PC-9 (cell line): ENCODE results near the gene MSI2. TPM values are rescaled to one million over a fixed set of nuclear protein-coding genes. Genes with fewer than 3 reads are reported as not detected.

Source experiments
- BruUV-seq: library from RNA; stranded (reverse); fragments of 400-500 nt; replicated peaks from 2 replicates; lab custom pipeline; 2021; lab: Mats Ljungman, UMichigan
- CTCF ChIA-PET: fragments of 300-600 bp; sonication (Branson Sonifier 250); formaldehyde crosslinking; loops from one replicate; lab custom pipeline; 2022; ENCODE audit warnings: antibody characterized with exemption; lab: Charles Lee
- POLR2A ChIA-PET: fragments of 300-600 bp; sonication (Branson Sonifier 250); formaldehyde crosslinking; loops from one replicate; lab custom pipeline; 2022; ENCODE audit warnings: antibody characterized with exemption; ENCODE audit not compliant: unreplicated experiment; lab: Charles Lee
- DNase-seq, 2 experiments: peaks; one replicate each; pipeline versions ENCODE4 v3.0.0 to v3.0.0-alpha.2; 2015 to 2022; ENCODE audit warnings: mixed read lengths in 1 of 2
- H2AFZ ChIP-seq: fragments of 200-600 bp; sonication (generic); 2 replicates; pipeline ENCODE4 v1.8.1; 2017; ENCODE audit warnings: antibody characterized with exemption
- H3F3A ChIP-seq: fragments of 200-600 bp; sonication (generic); 2 replicates; pipeline ENCODE4 v1.8.1; 2017; ENCODE audit warnings: antibody characterized with exemption, mild to moderate bottlenecking, low read depth; ENCODE audit not compliant: insufficient read depth
- H3K27ac ChIP-seq: fragments of 200-600 bp; sonication (generic); 2 replicates; pipeline ENCODE4 v1.6.1; 2016; ENCODE audit warnings: mixed run types
- H3K27me3 ChIP-seq: fragments of 200-600 bp; sonication (generic); 2 replicates; pipeline ENCODE4 v1.6.1; 2016; ENCODE audit warnings: low read depth, mixed run types; ENCODE audit not compliant: insufficient read depth
- H3K36me3 ChIP-seq: fragments of 200-600 bp; sonication (generic); 2 replicates; pipeline ENCODE4 v1.6.1; 2016; ENCODE audit warnings: low read depth, mixed run types
- H3K4me1 ChIP-seq: fragments of 200-600 bp; sonication (generic); replicated peaks from 2 replicates; pipeline ENCODE4 v1.6.1; 2016; ENCODE audit warnings: mixed run types; ENCODE audit not compliant: insufficient read depth
- H3K4me2 ChIP-seq: fragments of 200-600 bp; sonication (generic); 2 replicates; pipeline ENCODE4 v1.6.1; 2017; ENCODE audit warnings: mixed run types
- H3K4me3 ChIP-seq: fragments of 200-600 bp; sonication (generic); 2 replicates; pipeline ENCODE4 v1.6.1; 2016; ENCODE audit warnings: mixed run types
- H3K79me2 ChIP-seq: fragments of 200-600 bp; sonication (generic); 2 replicates; pipeline ENCODE4 v1.6.1; 2017; ENCODE audit warnings: low read depth, mixed run types
- H3K9me2 ChIP-seq: fragments of 200-600 bp; sonication (generic); 2 replicates; pipeline ENCODE4 v1.8.1; 2017; ENCODE audit warnings: mild to moderate bottlenecking; ENCODE audit not compliant: insufficient read depth
- H3K9me3 ChIP-seq: fragments of 200-600 bp; sonication (generic); 2 replicates; pipeline ENCODE4 v1.8.1; 2016; ENCODE audit warnings: low read depth; ENCODE audit not compliant: insufficient read depth
- H4K20me1 ChIP-seq: fragments of 200-600 bp; sonication (generic); 2 replicates; pipeline ENCODE4 v1.8.1; 2017; ENCODE audit not compliant: insufficient read depth
- EZH2 ChIP-seq: fragments of 200-600 bp; sonication (generic); IDR thresholded peaks from 2 replicates; pipeline ENCODE4 v1.8.0; 2017; ENCODE audit warnings: antibody characterized with exemption, low read depth
- intact Hi-C: fragments of 100-400 bp; cut with micrococcal nuclease; formaldehyde crosslinking; loops from one replicate; pipeline ENCODE4 v1.10.0; 2022; ENCODE audit not compliant: unreplicated experiment
- total RNA-seq: library from RNA; stranded (reverse); gene quantifications from 2 replicates; pipeline ENCODE4 v1.2.3, GENCODE V29; 2021
- TF ChIP-seq, protein P1 (sequence below): fragments of 200-600 bp; sonication (generic); conservative IDR thresholded peaks from 2 replicates; pipeline ENCODE4 v1.6.1; 2017; ENCODE audit warnings: mixed run types, antibody characterized with exemption, mild to moderate bottlenecking, moderate library complexity

Gene MSI2
- total RNA-seq, 1 experiment from 2014 or later, result 15.7 TPM

DNA sequence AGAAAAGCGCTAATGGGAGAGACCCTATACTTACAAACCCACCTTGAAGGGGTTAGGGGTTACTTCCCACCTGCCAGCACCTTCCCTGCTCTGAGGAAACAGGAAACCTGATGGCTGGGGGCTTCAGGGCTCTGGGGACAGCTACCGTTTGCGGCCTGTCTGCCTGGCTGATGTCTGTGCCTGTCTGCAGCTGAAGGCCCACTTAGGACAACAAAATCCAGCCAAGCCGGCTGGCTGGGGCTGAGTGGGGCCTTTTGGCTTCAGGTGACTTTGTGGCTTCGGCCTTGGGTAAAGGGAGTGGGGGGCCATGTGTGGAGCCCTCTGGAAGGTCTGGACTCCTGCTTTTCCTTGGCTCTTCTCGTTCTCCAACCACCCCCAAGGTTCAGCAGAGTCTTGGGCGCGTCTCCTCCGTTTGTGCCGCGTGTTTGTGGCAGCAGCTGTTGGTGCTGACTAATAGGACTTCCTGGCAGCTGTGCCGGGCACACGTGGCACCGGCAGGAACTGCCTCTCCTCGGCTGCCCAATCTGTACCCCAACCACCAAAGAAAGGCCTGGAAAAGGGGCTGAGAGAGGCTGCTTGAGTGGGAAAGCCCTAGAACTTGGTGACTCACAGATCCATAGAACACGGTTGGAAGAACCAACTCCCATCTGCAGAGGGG lies 186.7 kb downstream of the MSI2 start:
- TF ChIP-seq, protein P1, sequence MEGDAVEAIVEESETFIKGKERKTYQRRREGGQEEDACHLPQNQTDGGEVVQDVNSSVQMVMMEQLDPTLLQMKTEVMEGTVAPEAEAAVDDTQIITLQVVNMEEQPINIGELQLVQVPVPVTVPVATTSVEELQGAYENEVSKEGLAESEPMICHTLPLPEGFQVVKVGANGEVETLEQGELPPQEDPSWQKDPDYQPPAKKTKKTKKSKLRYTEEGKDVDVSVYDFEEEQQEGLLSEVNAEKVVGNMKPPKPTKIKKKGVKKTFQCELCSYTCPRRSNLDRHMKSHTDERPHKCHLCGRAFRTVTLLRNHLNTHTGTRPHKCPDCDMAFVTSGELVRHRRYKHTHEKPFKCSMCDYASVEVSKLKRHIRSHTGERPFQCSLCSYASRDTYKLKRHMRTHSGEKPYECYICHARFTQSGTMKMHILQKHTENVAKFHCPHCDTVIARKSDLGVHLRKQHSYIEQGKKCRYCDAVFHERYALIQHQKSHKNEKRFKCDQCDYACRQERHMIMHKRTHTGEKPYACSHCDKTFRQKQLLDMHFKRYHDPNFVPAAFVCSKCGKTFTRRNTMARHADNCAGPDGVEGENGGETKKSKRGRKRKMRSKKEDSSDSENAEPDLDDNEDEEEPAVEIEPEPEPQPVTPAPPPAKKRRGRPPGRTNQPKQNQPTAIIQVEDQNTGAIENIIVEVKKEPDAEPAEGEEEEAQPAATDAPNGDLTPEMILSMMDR, result no peak
- no peak for TF ChIP-seq EZH2
- Histone ChIP-seq H3K9me3 (no peaks in the 10 kb centered on the region), H3K27ac (no peak overlapping the region), H3K9me2 (no peaks in the 10 kb centered on the region), H3K36me3 (no peaks in the 10 kb centered on the region), H2AFZ (no peak overlapping the region), H3K4me2 (no peak overlapping the region), H3K4me3 (no peak overlapping the region), H4K20me1 (no peaks in the 10 kb centered on the region), H3K4me1 (no peaks in the 10 kb centered on the region; the same call in 1 of the 2 replicates), H3F3A (no peaks in the 10 kb centered on the region), H3K27me3 (peaks cover 32% of the 10 kb centered on the region; the same call in 1 of the 2 replicates), H3K79me2 (no peaks in the 10 kb centered on the region)
- CTCF ChIA-PET, result no interaction called here
- no TSS peak for BruUV-seq
- intact Hi-C loops, result no loop called here
- POLR2A ChIA-PET, result no interaction called here
- no peak for DNase-seq

DNA sequence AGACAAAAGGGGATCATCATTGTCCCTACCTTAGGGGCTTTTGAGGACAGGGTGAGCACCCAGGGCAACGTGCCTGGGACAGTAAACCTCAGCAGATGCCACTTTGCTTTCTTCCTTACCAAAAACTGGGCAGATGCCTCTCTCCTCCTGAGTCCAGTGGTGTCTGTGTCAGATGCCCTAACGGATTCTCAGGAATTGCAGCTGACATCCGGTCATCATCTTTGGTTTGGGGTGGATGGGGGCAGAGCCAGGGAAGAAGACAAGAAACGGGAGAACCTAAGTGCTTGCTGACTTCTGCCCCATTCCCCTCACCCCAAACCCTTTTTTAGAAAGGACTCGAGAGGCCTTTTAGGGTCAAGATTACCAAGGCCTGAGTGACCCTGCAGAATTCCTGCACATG lies 187.5 kb downstream of the MSI2 start:
- Histone ChIP-seq H3K4me1 (no peaks in the 10 kb centered on the region; the same call in 1 of the 2 replicates), H3K27me3 (peaks cover 32% of the 10 kb centered on the region; the same call in 1 of the 2 replicates), H4K20me1 (no peaks in the 10 kb centered on the region), H3K9me2 (no peaks in the 10 kb centered on the region), H3F3A (no peaks in the 10 kb centered on the region), H3K4me2 (no peak overlapping the region), H3K36me3 (no peaks in the 10 kb centered on the region), H3K79me2 (no peaks in the 10 kb centered on the region), H3K4me3 (no peak overlapping the region), H2AFZ (no peak overlapping the region), H3K27ac (no peak overlapping the region), H3K9me3 (no peaks in the 10 kb centered on the region)
- no peak for TF ChIP-seq EZH2
- TF ChIP-seq, protein P1, result no peak
- no peak for DNase-seq
- CTCF ChIA-PET, result no interaction called here
- no TSS peak for BruUV-seq
- POLR2A ChIA-PET, result no interaction called here
- intact Hi-C loops, result no loop called here

DNA sequence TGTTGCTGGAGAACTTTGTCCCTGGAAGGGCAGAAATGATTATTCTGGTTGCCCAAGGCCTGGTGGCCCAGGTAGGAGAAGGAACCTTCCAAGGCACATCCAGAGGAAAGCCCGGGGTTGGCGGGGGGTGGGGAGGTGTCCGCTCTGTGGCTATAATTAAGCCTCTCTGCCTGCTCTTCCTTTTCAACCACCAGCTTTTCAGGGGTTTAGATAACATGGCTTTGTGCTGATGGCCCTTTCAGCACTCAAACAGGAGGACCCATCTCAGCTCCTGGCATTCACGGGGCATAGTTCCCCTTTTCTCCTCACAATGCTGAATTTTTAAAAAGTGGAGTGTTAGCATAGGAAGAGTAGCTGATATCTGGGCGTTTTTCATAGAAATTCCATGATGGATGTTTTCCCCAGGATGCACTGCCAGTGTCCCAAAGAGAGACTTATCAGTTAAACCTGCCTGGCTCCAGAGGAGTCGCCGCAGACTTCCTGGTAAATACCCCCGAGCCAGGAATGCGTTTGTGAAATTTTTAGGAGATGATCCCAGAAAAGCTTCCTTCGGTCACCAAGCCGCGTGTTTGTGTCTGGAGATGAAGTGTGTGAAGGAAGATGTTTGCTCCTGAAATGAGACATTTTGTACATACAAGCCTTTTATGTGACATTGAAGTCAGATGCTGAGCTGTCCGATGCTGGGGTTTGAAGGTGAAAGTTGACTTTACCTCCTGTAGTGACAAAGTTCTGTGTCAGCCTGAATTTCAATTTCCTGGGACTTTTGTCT lies 188.5 kb downstream of the MSI2 start:
- Histone ChIP-seq H3F3A (no peaks in the 10 kb centered on the region), H3K27ac (no peak overlapping the region), H3K4me2 (no peak overlapping the region), H2AFZ (no peak overlapping the region), H3K4me1 (no peaks in the 10 kb centered on the region; the same call in 1 of the 2 replicates), H3K36me3 (no peaks in the 10 kb centered on the region), H3K27me3 (peaks cover 24% of the 10 kb centered on the region; the same call in 1 of the 2 replicates), H3K9me3 (no peaks in the 10 kb centered on the region), H3K4me3 (no peak overlapping the region), H4K20me1 (no peaks in the 10 kb centered on the region), H3K79me2 (no peaks in the 10 kb centered on the region), H3K9me2 (no peaks in the 10 kb centered on the region)
- DNase-seq, result peak in 1 of 2 experiments; percentile 43
- ChIA-PET CTCF (no interaction called here), POLR2A (no interaction called here)
- TF ChIP-seq, protein P1, result no peak
- no peak for TF ChIP-seq EZH2
- intact Hi-C loops, result no loop called here
- BruUV-seq, result no TSS peak
